Breast epithelium (tissue), 3 donors: ENCODE data around the gene ABI3BP.

Source experiments
- POLR2A ChIP-seq: fragments of 450-650 bp; IDR thresholded peaks from one replicate; pipeline ENCODE4 v1.6.1; 2016; ENCODE audit warnings: antibody characterized with exemption, mild to moderate bottlenecking, moderate library complexity
- POLR2AphosphoS5 ChIP-seq, 3 donors: sonication (generic); formaldehyde crosslinking; IDR thresholded peaks; one replicate each; pipeline ENCODE4 v1.6.1; 2017; ENCODE audit warnings: antibody characterized with exemption in 3 of 3
- TF ChIP-seq, protein P1 (sequence below), 3 donors: fragments of 450-650 bp; IDR thresholded peaks; one replicate each; pipeline ENCODE4 v1.5.1; 2016 to 2017; ENCODE audit warnings: antibody characterized with exemption in 3 of 3, mild to moderate bottlenecking in 3 of 3, moderate library complexity in 3 of 3

DNA sequence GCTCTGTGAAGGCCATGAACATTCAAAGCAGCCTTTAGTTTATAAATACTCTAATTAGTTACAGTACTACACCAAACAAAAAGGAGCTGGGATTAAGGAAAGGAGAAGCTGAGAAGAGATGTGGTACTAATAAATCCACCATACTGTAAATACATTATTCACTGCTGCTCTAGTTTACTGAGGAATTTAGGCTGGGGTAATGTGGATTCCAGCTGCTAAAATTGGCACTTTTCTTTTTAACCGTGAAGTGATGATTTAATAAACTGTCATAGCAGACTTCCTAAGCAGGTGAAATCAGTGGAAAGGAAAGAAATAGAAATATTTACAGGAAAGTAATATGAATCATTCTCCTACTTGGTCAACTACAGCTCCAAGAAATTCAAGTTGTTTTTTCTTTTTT, 195.2 kb downstream of the ABI3BP start:
- no peak for TF ChIP-seq POLR2A
- no peak for TF ChIP-seq POLR2AphosphoS5 (IDR thresholded peaks at IDR 0.05)
- TF ChIP-seq, protein P1, sequence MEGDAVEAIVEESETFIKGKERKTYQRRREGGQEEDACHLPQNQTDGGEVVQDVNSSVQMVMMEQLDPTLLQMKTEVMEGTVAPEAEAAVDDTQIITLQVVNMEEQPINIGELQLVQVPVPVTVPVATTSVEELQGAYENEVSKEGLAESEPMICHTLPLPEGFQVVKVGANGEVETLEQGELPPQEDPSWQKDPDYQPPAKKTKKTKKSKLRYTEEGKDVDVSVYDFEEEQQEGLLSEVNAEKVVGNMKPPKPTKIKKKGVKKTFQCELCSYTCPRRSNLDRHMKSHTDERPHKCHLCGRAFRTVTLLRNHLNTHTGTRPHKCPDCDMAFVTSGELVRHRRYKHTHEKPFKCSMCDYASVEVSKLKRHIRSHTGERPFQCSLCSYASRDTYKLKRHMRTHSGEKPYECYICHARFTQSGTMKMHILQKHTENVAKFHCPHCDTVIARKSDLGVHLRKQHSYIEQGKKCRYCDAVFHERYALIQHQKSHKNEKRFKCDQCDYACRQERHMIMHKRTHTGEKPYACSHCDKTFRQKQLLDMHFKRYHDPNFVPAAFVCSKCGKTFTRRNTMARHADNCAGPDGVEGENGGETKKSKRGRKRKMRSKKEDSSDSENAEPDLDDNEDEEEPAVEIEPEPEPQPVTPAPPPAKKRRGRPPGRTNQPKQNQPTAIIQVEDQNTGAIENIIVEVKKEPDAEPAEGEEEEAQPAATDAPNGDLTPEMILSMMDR (IDR thresholded peaks at IDR 0.05), result no peak
